Activated CD8-positive, alpha-beta memory T cell treated with anti-CD3 and anti-CD28 coated beads, Interleukin-2, amount 50 U/mL, for 4 hours (primary cell): ENCODE data around the gene NIP7.
A peak's percentile ranks its signal among the peaks of the same experiment; 100 is the strongest.
"Not testable (repeated sequence)": the region's sequence is repeated elsewhere in the genome, so short reads cannot be mapped to it uniquely, and the experiment has no call there.

Experiments
- DNase-seq: peaks from one replicate; pipeline ENCODE4 v3.0.0-alpha.2; 2020

Gene NIP7

DNA sequence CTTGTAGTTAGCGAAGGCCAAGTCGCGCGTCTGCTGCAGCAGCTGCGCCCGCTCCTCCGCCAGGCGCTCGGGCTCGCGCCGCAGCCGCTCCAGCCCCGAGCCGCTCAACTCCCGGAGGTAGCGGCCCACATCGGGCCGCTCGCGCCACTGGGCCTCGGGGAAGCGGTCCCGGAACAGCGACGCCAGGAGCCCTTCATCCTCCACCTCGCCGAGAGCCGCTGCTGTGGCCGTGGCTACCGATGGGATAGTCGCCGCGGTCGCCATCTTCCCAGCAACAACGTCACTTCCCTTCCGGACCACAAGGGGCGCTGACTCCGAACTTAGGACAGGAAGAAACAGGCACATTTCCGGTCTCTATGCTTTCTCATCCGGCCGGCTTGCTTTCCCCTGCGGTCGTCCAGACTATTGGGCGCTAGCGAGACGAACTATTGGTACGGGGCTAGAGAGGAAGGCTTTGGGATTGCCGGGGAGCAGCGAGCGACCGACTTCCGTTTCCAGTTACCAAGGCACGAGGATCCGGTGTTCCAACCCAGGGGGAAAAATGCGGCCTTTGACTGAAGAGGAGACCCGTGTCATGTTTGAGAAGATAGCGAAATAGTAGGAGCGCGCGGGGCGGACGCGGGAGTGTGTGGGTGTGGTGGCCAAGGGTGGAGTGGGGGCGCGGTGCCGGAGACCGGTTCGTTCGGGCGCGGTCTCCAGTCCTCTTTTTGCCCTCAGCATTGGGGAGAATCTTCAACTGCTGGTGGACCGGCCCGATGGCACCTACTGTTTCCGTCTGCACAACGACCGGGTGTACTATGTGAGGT is at the start of gene NIP7, which contains the start of gene COG8:
Gene NIP7, plus strand, starts transcription at position 484 of the 806 bp plus-strand sequence. Its CDS starts 58 bp downstream, at position 542.
Gene COG8, minus strand, starts transcription at position 276 of the 806 bp plus-strand sequence. Its CDS starts 12 bp downstream, at position 264.
- DNase-seq, result peak; percentile 90

DNA sequence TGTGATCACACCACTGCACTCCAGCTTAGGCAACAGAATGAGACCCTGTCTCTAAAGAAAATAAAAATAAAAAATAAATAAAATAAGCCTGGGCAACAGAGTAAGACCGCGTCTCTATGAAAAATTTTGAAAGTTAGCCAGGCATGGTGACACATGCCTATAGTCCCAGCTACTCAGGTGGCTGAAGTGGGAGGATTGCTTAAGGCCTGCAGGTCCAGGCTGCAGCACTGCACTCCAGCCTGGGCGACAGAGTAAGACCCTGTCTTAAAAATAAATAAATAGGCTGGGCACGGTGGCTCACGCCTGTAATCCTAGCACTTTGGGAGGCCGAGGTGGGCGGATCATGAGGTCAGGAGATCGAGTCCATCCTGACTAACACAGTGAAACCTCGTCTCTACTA is 47.9 kb upstream of the NIP7 start:
- not testable (repeated sequence) for DNase-seq

DNA sequence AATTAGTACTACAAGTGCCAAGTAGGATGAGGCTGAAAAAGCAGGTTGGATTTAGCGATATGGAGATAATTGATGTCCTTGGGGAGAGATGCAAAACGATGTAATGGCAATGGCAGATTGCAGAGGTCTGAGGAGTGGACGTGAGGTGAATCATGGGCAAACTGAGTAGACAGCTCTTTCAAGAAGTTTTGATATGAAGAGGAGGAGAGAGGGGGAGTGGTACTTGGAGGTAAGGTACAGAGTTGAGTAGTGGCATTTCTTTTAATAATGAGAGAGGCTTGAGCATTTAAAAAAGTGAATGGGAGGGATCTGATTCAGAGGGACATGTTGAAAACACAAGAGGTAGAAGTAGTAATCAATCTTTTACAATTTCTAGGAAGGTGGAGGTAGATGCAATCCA is 46.2 kb upstream of the NIP7 start:
- DNase-seq, result no peak

DNA sequence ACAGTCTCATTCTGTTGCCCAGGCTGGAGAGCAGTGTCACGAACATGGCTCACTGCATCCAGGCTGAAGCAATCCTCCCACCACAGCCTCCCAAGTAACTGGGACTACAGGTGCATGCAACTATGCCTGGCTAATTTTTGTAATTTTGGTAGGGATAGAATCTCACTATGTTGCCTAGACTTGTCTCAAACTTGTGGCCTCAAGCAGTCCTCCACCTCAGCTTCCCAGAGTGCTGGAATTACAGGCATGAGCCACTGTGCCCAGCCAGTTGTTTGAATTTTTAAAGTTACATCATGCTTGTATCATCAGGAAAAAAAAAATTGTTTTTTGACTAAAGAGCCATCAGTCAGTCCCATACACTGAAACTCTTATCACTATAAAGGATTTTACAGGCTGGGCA is 45.5 kb upstream of the NIP7 start:
- DNase-seq, result no peak

DNA sequence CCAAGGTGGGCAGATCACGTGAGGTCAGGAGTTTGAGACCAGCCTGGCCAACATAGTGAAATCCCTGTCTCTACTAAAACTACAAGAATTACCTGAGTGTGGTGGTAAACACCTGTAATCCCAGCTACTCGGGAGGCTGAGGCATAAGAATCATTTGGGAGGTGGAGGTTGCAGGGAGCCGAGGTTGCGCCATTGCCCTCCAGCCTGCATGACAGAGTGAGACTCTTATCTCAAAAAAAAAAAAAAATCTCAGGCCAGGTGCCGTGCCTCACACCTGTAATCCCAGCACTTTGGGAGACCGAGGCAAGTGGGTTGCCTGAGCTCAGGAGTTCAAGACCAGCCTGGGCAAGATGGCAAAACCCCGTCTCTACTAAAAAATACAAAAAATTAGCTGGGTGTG is 42.8 kb upstream of the NIP7 start:
- DNase-seq, result not testable (repeated sequence)

DNA sequence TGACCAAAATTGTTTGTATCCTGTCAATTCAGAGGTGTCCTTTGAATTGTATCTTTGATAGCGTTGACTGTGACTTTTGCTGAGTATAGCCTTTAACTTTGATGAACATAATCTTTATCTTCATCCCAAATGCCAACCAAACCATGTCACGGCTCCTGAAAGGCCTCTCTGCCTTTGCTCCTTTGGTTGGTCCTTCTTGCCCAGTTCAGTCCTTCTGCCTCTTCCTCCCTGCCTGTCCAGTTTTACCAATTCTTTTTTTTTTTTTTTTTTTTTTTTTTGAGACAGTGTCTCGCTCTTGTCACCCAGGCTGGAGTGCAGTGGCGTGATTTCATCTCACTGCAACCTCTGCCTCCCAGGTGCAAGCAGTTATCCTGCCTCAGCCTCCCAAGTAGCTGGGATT is 41.3 kb upstream of the NIP7 start:
- no peak for DNase-seq

DNA sequence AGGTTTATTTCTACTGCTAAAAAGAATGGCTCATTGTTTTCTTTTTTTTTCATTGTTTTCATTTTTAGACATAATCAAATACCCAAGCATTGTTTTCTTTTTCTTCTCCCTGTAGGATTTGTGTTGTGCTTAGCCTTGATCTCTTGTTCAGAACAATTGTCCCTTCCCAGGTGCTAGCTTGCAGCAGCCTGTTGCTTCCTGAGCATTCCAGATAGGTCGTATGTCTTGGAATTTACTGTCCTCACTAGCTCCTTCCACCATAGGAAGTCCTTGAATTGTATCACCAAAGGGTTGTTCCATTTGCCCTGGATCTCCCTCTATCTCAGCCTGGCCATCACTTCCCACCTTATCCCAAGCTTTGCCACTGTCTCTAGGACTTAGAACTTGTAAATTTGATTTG is 38.4 kb upstream of the NIP7 start:
- no peak for DNase-seq

DNA sequence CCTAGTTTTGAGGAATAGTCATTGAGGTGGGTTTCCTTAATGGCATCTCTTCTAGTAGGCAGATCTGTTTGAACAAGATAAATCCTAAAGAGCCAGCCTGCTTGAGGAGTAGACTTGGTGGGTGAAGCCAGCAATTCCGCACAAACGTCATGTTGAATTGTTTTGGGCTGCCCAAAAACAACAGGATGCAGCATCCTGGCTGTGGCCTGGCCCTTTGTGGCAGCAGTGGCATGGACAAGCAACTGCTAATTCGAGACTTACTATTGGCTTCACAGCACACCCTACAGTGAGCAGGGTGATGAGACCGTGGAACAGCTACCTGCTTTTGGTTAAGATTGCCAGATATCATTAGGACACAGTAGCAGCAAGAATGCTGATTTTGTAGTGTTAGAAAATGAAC is 37.7 kb upstream of the NIP7 start:
- no peak for DNase-seq

DNA sequence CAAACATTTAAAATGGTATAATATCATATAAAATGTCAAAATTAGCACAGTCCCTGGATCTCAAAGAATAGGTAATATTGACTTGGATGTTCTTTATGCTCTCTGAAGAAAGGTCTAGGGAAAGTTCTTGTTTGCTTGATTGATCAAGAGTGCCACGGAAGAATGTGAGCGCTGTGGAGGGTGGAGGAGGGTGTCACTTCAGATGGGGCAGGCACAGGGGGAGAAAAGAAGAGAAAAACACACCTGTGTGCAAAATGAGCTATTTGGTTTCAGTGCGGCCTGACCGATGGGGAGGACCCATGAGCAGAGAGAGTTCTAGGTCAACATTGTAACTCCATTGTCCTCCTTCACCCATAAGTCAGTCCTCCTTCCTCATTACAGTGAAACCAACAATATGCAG is 37.3 kb upstream of the NIP7 start:
- DNase-seq, result no peak

DNA sequence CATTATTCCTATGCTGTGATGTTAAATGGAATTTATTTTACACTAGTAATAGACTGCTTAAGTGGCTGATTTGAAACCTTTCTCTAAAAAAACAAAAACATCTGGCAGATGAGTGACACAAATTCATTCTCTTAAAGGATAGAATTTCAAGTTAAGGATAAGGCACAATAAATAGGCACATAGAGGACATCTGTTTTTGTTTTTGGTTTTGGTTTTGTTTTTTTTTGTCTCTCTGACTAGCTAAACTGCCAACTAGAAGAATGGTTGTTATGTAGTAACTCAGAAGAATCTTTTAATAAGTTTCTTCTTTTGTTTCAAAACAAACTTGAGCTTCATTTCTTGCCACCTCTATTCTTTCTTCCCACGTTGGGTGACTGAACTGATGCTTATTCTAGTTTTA is 33.5 kb upstream of the NIP7 start:
- no peak for DNase-seq

DNA sequence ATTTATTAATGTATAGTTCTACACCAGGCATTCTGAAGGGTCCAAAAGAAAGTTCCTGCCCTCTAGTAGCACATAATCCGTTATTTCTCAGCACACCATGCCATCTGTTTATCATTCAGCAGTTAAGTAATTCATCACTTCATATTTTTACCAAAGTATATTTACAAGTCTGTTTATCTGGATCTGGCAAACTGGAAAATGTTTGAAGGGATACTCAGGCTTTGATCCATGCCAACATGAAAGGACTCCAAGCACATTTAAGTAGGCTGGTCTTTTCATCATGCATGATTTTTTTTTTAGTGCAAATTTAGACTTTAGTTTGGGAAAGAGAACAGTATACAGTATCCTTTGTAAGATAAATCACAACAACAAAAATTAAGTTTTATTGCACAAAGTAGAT is 32.5 kb upstream of the NIP7 start:
- DNase-seq, result no peak

DNA sequence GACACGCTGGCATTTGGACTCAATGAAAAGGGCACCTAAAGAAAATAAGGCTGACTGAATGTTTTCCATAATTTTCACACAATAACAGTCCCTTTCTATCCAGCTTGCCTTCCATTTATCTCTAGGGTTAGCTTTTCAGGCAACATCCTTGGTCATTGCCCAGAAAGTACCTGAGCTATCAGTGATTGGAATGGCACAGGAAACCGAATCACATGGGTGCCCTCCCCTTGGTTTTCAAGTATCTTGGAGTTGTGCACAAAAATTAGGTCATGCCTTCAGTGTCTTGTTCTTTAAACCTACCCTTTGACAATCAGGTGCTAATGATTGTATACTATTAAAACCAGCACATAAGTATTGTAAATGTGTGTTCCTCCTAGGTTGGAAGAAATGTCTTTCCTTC is 31.7 kb upstream of the NIP7 start:
- no peak for DNase-seq

DNA sequence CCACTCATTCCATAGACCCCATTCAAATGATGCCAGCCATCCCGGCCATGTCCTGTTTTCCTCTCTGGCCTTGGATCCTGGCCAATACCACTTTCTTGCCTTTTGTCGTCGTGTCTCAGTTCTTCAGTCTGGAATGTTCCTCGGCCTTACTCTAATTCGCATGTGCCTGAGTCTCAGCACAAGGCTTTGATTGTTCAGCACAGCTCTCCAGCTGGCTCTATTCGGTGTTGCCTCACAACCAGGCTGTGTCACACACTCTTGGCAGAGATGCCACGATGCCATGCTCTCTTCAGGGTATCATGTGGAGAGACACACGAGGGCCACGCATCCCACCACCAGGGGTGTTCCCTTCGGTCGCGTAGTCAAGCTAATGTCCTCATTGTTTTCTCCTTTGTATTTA is 30.3 kb upstream of the NIP7 start:
- DNase-seq, result no peak

DNA sequence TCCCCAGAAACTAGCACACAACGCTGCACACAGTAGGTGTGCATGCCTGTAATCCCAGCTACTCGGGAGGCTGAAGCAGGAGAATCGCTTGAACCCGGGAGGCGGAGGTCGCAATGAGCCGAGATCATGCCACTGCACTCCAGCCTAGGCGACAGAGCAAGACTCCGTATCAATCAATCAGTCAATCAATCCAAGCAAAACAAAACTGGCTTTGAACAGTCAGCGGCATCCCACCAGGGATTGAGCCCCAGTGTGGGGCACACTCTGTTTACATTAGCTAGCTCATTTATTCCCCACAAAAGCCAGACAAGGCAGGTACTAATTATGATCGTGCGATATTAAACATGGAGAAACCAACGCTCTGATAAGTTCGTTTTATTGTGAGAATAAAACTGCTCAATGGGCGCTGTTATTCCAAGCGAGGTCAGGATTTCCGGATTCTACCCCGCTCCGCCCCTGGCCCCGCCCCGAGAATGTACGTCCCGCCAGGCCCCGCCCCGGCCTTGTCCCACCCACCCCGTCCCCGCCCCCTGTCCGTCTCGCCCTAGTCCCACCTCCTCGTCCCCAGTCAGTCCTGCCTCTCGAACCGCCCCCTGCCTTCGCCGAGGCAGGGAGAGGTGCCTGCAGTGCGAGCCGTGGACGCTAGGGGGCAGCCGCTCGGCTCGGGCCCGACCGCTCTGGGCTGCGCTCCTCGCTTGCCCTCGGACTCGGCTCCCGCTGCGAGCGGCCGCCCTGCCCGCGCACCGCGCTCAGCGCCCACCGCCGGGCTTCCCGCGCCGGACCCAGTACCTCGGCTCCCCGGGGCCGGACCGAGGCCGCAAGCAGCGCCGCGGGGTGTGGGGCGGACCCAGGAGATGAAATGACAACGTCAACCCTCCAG is 28.7 kb upstream of the NIP7 start, which contains the start of gene VPS4A:
Gene VPS4A, plus strand, starts transcription at position 698 of the 880 bp plus-strand sequence. Its CDS starts 162 bp downstream, at position 860.
- DNase-seq, result peak; percentile 98

DNA sequence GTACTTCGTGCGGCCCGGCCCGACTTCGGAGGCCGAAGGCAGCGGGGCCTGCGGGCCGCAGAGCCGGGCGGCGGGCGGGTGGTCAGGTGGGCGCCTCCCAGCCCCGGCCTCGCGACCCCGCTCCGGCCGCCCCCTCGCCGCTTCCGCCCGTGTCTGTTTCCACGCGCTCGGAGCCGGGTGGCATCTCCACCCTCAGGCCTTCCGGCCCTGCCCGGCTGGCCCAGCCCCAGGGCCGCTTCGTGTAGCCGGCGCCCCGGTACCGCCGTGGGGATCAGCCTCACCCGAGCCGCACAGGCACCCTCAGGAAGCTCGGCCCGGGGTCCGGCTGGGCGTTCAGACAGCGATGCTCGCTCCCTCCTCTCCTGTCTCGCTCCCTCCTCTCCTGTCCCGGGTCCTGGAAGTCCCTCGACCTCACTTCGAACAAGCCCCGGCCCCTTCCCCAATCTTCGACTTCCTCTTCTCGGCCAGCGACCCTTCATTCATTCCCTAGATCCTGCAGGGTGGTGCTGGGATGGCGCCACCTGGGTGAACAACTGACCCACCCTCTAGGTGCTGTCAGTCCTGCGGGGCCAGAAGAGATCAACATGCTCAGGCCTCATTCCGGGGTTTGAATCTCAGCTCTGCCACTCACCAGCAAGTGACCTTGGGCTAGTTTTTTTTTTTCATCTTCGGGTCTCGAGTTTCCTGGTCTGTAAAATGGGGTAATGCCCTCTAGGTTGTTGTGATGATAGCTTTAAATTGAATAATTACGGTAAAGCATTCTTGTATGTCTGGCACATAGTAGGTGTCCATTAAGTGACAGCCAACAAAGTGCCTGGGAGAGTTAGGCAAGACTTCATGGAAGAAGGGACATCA is 27.8 kb upstream of the NIP7 start:
- peak; percentile 48 for DNase-seq

DNA sequence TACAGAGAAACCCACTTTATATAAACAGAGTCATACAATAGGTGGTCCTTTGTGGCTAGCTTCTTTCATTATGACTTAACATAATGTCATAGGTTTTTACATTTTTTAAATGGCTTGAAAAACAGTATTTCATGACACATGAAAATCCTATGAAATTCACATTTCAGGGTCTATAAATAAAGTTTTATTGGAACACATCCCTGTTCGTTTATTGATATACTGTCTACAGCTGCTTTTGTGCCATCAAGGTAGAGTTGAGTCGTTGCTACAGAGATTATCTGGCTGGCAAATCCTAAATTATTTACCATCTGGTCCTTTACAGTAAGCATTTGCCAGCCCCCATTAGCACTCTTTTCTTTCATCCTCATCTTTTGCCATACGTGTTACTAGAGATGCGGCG is 26.1 kb upstream of the NIP7 start:
- no peak for DNase-seq

DNA sequence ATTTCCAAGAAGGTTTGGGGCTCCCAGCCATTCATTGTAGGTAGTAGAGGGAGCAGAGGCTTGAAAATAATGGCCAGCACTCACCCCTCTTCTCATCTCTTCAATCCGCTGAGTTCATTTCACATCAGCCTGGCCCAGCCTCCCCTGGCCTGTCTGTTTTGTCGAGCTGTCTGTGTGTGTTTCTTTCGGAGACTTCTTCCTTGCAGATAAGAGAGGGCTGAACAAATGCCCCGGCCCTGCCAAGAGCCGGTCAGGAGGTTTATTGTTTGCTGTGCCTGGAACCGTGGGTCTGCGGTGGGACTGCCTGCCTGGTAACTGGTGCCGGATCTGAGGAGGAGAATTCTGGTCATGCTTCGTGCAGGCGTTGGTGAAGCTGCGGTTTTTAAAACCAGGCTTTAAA is 25.0 kb upstream of the NIP7 start:
- DNase-seq, result no peak

DNA sequence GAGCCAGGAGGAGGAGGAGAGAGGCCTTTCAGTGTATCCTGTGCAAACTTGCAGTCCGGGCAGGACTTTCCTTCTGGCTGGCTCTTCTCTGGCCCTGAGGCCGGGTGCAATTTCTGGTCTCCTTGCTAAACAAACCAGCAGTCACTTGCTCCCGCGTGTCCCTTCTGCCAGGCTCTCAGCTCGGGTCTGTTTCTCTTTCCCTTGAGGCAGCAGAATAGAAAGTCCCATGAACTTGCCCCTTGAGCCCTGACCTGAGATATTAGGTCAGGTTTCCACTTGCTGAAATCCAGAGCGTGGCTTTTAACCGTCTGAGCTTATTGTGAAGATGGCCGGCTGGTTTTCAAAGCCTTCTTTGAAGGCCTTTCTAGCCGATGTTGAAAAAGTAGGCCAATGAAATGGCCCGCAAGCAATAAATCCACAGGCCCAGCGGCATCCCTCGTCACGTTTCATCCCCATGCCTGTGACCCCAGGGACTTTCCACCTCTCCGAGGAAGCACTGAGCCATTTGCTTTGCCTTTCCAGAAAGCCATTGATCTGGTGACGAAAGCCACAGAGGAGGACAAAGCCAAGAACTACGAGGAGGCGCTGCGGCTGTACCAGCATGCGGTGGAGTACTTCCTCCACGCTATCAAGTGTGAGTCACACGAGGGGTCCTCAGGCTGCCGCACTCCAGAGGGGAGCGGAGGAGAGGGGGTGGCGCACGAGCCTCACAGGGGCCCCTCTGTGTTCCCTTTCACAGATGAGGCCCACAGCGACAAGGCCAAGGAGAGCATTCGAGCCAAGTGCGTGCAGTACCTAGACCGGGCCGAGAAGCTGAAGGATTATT is 23.9 kb upstream of the NIP7 start:
- DNase-seq, result no peak

DNA sequence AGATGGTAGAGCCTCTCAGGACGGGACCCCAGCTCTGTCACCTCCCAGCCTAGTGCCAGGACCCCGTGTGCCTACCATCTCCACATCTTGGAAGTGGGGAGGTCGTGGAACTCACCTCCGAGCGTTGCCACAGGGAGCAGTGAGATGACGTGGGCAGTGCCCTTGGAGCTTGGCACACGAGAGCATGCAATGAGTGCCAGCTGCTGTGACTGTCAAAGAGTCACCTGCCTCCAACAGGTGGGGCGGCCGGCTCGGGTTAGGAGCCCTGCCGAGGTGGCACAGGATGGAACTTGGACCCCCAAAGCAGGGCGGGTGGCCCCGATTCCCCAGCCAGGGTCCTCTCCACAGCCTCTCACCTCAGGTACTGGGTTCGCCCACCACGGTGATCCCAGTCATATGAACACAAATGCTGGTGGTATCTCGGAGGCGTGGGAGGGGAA is 23.0 kb upstream of the NIP7 start:
- no peak for DNase-seq

DNA sequence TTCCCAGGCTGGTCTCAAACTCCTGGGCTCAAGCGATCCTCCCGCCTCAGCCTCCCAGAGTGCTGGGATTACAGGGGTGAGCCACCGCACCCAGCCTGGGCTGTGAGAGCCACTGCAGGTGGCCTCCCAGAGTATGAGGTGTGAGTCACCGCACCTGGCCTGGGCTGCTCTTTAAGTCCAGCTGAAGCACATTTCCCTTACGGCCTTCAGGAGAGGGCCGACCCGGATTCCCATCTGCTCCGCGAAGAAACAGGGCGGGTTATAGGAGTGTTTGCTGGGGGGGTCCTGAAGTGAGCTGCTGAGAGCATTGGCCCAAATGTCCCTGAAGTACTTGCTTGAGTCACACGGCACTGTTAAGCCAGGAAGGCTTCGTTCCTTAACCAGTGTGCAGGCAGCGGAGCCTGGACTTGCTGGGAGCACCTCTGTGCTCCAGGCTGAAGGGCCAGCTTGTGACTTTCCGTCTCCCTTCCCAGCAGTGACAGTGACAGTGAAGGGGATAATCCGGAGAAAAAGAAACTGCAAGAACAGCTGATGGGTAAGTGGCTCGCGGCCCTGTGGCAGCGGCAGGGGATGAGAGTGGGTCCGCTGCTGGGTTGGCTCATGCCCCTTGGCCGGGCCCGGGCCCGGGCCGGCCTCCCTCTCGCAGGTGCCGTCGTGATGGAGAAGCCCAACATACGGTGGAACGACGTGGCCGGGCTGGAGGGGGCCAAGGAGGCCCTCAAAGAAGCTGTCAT is 21.2 kb upstream of the NIP7 start:
- no peak for DNase-seq

DNA sequence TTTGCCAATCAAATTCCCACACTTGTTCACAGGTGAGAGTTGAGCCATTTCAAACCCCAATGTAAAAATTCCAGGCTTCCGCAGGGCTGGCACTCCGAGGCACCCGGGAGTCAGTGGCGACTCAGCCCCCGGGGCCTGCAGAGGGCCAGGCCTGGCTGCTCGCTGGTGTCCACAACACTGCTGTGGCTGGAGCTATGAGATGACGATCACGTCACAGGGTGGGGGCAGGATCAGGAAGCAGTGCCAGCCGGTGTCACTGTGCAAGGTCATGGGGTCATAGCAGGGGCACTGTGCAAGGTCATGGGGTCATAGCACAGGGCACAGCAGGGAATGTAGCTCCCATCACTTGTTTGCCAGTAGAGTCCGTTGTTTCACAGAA is 20.7 kb upstream of the NIP7 start:
- DNase-seq, result no peak
